H1 (cell line): ENCODE data around the gene VPS37D.

Experiments
- CEBPB ChIP-seq: IDR thresholded peaks from 2 replicates; pipeline ENCODE4 v1.6.1; 2012; ENCODE audit warnings: low read depth, low read length
- HDAC2 ChIP-seq, 2 experiments: fragments of 300-600 bp in 1 of 2; sonication (generic) in 1 of 2; IDR thresholded peaks; 2 replicates each; pipeline ENCODE4 v1.6.1; 2011 to 2012; ENCODE audit warnings: low read depth in 2 of 2, low read length in 2 of 2, mild to moderate bottlenecking in 2 of 2, moderate library complexity in 2 of 2, borderline replicate concordance in 1 of 2, inconsistent platforms in 1 of 2
- HDAC6 ChIP-seq: IDR thresholded peaks from one replicate; pipeline ENCODE4 v1.7.1; 2012; ENCODE audit warnings: low read depth, mild to moderate bottlenecking, inconsistent platforms, low read length, moderate library complexity
- JUND ChIP-seq: IDR thresholded peaks from 2 replicates; pipeline ENCODE4 v1.6.1; 2011; ENCODE audit warnings: mild to moderate bottlenecking, improper control_type of control experiment, low read length
- NRF1 ChIP-seq: IDR thresholded peaks from 2 replicates; pipeline ENCODE4 v1.6.1; 2011; ENCODE audit warnings: mild to moderate bottlenecking, low read depth, low read length, improper control_type of control experiment
- POLR2A ChIP-seq, 2 experiments: IDR thresholded peaks; 1 replicate in 1 of 2; 2 replicates in 1 of 2; pipeline ENCODE4 v1.6.1; 2011; ENCODE audit warnings: low read depth in 2 of 2, low read length in 2 of 2, mild to moderate bottlenecking in 2 of 2; ENCODE audit errors: control extremely low read depth in 1 of 2
- RAD21 ChIP-seq, 2 experiments: IDR thresholded peaks in 1 of 2; conservative IDR thresholded peaks in 1 of 2; 2 replicates each; pipeline ENCODE4 v1.6.1; 2011; ENCODE audit warnings: low read depth in 2 of 2, low read length in 2 of 2, improper control_type of control experiment in 1 of 2, inconsistent platforms in 1 of 2, mild to moderate bottlenecking in 1 of 2, moderate library complexity in 1 of 2
- RFX5 ChIP-seq: IDR thresholded peaks from 2 replicates; pipeline ENCODE4 v1.6.1; 2011; ENCODE audit warnings: low read depth, low read length, improper control_type of control experiment, borderline replicate concordance
- TAF1 ChIP-seq: IDR thresholded peaks from 2 replicates; pipeline ENCODE4 v1.6.1; 2011; ENCODE audit warnings: mild to moderate bottlenecking, low read depth, low read length
- TF ChIP-seq, protein P1 (sequence below), 3 experiments: IDR thresholded peaks; 1 replicate in 2 of 3; 2 replicates in 1 of 3; pipeline versions ENCODE4 v1.5.1 to v1.6.1; 2011; ENCODE audit warnings: low read length in 3 of 3, mild to moderate bottlenecking in 3 of 3, inconsistent platforms in 2 of 3, low read depth in 1 of 3, moderate library complexity in 1 of 3; ENCODE audit not compliant: insufficient read depth in 1 of 3; ENCODE audit errors: control extremely low read depth in 1 of 3
- TF ChIP-seq, protein P2 (sequence below): IDR thresholded peaks from 2 replicates; pipeline ENCODE4 v1.6.1; 2011; ENCODE audit warnings: low read depth, mild to moderate bottlenecking, low read length; ENCODE audit not compliant: insufficient read depth

DNA sequence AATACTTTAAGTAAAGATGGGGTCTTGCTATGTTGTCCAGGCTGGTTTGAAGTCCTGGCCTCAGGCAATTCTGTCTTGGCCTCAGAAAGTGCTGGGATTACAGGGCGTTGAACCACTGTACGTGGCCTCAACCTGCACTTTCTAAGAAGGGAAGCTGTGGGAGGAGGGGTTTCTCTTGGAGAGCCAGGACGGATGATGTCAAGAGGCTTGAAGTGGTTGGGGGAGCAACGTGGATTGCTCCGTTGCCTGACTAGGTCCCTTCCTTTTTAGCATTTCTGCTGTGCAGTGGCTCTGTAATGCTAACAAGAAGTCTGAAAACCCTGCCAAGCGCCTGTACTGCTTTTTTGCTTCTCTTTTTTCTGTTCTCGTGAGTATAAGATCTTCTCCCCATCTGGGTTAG lies 23.0 kb downstream of the VPS37D start:
- no peak for TF ChIP-seq HDAC2 (IDR thresholded peaks at IDR 0.05; ENCODE audit: borderline replicate concordance in 1 of 2, low read depth in 2 of 2, low read length in 2 of 2)
- no peak for TF ChIP-seq TAF1
- TF ChIP-seq HDAC6 = no peak
- TF ChIP-seq JUND = no peak
- no peak for TF ChIP-seq NRF1
- TF ChIP-seq, protein P1, sequence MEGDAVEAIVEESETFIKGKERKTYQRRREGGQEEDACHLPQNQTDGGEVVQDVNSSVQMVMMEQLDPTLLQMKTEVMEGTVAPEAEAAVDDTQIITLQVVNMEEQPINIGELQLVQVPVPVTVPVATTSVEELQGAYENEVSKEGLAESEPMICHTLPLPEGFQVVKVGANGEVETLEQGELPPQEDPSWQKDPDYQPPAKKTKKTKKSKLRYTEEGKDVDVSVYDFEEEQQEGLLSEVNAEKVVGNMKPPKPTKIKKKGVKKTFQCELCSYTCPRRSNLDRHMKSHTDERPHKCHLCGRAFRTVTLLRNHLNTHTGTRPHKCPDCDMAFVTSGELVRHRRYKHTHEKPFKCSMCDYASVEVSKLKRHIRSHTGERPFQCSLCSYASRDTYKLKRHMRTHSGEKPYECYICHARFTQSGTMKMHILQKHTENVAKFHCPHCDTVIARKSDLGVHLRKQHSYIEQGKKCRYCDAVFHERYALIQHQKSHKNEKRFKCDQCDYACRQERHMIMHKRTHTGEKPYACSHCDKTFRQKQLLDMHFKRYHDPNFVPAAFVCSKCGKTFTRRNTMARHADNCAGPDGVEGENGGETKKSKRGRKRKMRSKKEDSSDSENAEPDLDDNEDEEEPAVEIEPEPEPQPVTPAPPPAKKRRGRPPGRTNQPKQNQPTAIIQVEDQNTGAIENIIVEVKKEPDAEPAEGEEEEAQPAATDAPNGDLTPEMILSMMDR (IDR thresholded peaks at IDR 0.05; ENCODE audit: control extremely low read depth in 1 of 3, insufficient read depth in 1 of 3, low read depth in 1 of 3, low read length in 3 of 3) = no peak
- TF ChIP-seq, protein P2, sequence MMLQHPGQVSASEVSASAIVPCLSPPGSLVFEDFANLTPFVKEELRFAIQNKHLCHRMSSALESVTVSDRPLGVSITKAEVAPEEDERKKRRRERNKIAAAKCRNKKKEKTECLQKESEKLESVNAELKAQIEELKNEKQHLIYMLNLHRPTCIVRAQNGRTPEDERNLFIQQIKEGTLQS = no peak
- no peak for TF ChIP-seq RAD21 (IDR thresholded peaks at IDR 0.05 in 1 of 2, conservative IDR thresholded peaks at IDR 0.05 in 1 of 2; ENCODE audit: low read depth in 2 of 2, low read length in 2 of 2)
- TF ChIP-seq CEBPB = no peak
- no peak for TF ChIP-seq RFX5
- TF ChIP-seq POLR2A (IDR thresholded peaks at IDR 0.05; ENCODE audit: control extremely low read depth in 1 of 2, low read depth in 2 of 2, low read length in 2 of 2) = no peak
